Ovary (tissue), 3 donors: ENCODE results near the gene EXOSC9.

Experiments
- POLR2A ChIP-seq: fragments of 450-650 bp; IDR thresholded peaks from one replicate; pipeline ENCODE4 v1.6.1; 2017; ENCODE audit warnings: antibody characterized with exemption, mild to moderate bottlenecking, moderate library complexity
- TF ChIP-seq, protein P1 (sequence below), 3 donors: fragments of 450-650 bp in 2 of 3; fragments of 200-600 bp in 1 of 3; IDR thresholded peaks; one replicate each; pipeline versions ENCODE4 v1.5.1 to v1.8.0; 2016 to 2022; ENCODE audit warnings: antibody characterized with exemption in 3 of 3, mild to moderate bottlenecking in 1 of 3
- donor health status: DM: no; HTN: no; CAD: no.

DNA sequence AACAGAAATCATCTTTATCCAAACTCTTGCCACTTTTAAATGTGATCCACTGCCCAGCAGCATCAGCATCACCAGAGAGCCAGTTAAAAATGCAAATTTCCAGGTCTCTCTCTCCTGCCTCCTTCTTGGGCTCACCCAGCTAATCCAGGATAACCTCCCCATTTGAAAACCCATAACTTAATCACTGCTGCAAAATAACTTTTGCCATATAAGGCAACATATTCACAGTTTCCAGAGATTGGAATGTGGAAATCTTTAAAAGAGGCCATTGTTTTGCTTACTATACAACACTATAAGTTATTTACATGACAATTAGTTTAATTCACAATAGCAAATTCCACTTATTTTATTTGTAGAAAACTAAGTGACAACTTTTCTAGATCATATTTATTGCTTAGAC, 4.8 kb upstream of the EXOSC9 start:
- TF ChIP-seq POLR2A: no peak
- TF ChIP-seq, protein P1, sequence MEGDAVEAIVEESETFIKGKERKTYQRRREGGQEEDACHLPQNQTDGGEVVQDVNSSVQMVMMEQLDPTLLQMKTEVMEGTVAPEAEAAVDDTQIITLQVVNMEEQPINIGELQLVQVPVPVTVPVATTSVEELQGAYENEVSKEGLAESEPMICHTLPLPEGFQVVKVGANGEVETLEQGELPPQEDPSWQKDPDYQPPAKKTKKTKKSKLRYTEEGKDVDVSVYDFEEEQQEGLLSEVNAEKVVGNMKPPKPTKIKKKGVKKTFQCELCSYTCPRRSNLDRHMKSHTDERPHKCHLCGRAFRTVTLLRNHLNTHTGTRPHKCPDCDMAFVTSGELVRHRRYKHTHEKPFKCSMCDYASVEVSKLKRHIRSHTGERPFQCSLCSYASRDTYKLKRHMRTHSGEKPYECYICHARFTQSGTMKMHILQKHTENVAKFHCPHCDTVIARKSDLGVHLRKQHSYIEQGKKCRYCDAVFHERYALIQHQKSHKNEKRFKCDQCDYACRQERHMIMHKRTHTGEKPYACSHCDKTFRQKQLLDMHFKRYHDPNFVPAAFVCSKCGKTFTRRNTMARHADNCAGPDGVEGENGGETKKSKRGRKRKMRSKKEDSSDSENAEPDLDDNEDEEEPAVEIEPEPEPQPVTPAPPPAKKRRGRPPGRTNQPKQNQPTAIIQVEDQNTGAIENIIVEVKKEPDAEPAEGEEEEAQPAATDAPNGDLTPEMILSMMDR (IDR thresholded peaks at IDR 0.05): no peak
